Esophagus muscularis mucosa (tissue), 4 donors: ENCODE results near the gene PAM.

Experiments used
- EP300 ChIP-seq: sonication (generic); formaldehyde crosslinking; IDR thresholded peaks from one replicate; pipeline ENCODE4 v1.6.1; 2017; ENCODE audit warnings: antibody characterized with exemption
- POLR2A ChIP-seq: fragments of 450-650 bp; IDR thresholded peaks from one replicate; pipeline ENCODE4 v1.6.1; 2017; ENCODE audit warnings: antibody characterized with exemption, moderate library complexity, mild to moderate bottlenecking, low read depth
- TF ChIP-seq, protein P1 (sequence below), 3 experiments: fragments of 200-600 bp in 2 of 3; fragments of 450-650 bp in 1 of 3; sonication (generic) in 2 of 3; IDR thresholded peaks; one replicate each; pipeline ENCODE4 v1.5.1; 2017 to 2019; ENCODE audit warnings: antibody characterized with exemption in 3 of 3, mild to moderate bottlenecking in 2 of 3, moderate library complexity in 1 of 3

DNA sequence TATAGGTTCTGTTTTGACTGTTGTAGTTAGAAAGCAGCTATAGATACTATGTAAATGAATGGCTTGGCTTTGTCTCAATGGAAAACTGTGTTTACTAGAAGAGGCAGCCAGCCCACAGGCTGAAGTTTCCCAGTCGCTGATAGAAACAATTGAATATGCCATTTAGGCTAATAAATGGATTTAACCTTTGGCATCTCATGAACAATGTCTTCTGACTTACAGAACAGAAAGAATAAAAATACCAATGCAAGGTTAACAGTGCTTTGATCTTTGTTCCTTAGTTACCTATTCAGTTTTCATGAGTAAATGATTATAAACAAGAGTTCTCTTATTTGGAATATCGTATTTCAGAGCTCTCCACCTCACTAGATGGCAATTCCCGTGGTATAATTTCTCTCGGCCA, 120.6 kb downstream of the PAM start:
- no peak for TF ChIP-seq EP300
- TF ChIP-seq, protein P1, sequence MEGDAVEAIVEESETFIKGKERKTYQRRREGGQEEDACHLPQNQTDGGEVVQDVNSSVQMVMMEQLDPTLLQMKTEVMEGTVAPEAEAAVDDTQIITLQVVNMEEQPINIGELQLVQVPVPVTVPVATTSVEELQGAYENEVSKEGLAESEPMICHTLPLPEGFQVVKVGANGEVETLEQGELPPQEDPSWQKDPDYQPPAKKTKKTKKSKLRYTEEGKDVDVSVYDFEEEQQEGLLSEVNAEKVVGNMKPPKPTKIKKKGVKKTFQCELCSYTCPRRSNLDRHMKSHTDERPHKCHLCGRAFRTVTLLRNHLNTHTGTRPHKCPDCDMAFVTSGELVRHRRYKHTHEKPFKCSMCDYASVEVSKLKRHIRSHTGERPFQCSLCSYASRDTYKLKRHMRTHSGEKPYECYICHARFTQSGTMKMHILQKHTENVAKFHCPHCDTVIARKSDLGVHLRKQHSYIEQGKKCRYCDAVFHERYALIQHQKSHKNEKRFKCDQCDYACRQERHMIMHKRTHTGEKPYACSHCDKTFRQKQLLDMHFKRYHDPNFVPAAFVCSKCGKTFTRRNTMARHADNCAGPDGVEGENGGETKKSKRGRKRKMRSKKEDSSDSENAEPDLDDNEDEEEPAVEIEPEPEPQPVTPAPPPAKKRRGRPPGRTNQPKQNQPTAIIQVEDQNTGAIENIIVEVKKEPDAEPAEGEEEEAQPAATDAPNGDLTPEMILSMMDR (IDR thresholded peaks at IDR 0.05), result no peak
- TF ChIP-seq POLR2A, result no peak
